CD4-positive, alpha-beta T cell treated with Interleukin-10 for 1 hour (primary cell): ENCODE results near the gene TRPC1.
A peak's percentile ranks its signal among the peaks of the same experiment; 100 is the strongest.

Experiments
- DNase-seq: peaks from one replicate; pipeline ENCODE4 v3.0.0-alpha.2; 2020

The TRPC1 gene

DNA sequence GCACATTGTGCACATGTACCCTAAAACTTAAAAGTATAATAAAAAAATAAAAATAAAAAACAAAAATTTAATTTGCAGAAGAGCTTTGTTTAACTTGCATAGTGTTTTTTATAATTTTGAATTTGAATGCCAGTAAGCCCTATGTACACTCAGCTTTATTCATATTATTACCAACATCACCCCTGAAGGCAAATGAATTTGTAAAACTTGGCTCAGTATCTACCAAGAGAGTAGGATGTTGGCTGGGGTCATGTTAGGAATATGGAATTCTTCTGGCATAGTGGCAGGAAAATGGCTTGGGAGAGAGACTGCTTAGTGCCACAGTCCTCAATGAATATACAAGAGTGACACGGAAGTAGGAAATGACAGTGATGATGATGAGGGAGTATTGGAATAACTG is 30.7 kb downstream of the TRPC1 start:
- no peak for DNase-seq

- DNase-seq = no peak
These were observed 44.5 kb downstream of the TRPC1 start for GRCh38 chr3:142768338-142768737.

DNA sequence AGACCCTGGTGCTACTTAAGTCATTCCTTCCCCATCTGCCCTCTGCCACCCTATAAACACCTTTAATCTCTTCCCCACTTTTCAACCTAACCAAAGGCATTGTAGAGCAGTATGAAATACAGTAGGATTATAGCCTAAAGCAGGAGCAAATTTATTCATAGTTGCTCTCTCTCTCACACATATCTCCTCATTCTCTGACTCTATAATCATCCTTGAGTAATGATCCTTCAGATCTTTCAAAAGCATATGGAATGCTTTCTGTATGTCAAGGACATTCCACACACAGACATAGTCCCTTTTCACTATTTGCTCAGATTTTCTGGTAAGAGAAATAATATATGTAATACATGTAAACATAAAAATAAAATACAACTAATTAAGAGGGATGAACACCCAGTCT is 54.1 kb downstream of the TRPC1 start:
- DNase-seq = no peak

GRCh38 chr3:142778541-142778940 is 54.7 kb downstream of the TRPC1 start:
- DNase-seq = no peak

DNA sequence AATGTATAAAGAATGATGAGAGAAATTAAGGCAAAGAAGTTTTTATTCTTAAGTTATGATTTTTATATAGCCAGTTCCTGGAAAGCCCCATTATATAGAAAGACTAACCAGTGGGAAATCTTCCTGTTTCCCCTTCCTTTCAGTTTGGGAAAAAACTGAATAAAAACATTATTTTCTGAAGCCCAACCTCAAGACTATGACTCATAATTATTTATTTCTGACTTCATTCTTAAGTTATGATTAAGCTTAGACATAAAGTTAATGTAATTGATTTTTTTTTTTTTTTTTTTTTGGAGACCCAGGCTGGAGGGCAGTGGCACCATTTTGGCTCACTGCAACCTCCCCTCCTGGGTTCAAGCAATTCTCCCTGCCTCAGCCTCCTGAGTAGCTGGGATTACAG is 55.8 kb downstream of the TRPC1 start:
- no peak for DNase-seq

GRCh38 chr3:142782616-142783015 is 58.8 kb downstream of the TRPC1 start:
- no peak for DNase-seq

DNA sequence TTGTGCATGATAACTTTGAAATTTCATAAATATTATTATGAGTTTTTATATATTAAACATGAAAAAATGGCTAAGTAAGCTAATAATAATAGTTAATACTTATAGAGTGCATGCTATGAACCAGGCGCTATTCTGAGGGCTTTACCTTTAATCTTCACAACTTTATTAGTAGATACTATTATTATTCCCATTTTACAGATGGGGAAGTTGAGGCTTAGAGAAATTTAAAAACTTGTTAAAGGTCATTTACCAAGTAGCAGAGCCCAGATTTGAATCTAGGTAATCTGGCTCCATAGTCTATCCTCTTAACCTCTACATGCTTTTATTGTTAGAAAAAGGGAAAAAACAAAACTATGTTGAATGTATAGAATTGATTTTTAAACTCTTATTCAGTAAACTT is 60.4 kb downstream of the TRPC1 start:
- DNase-seq = no peak

DNA sequence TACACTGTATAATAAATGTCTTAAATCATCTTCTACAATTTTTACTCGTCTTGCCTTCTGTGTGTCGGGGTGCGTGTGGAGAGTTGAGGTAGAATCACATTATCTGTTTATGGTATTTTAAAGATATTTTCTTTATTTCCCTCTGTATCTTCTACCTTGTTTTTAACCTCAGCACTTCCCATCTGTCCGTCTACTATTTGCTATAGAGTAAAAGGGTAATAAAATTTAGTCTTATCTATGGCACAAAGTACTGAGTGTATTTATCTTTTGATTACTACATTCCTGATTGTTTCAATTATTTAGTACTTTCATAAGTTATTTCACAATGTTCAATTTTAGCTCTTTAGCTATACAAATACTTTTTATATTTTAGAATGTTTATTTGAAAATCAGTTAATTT is 62.2 kb downstream of the TRPC1 start:
- no peak for DNase-seq

GRCh38 chr3:142787719-142788118 is 63.9 kb downstream of the TRPC1 start:
- DNase-seq = no peak

GRCh38 chr3:142794508-142794907 is 70.7 kb downstream of the TRPC1 start:
- DNase-seq = no peak

DNA sequence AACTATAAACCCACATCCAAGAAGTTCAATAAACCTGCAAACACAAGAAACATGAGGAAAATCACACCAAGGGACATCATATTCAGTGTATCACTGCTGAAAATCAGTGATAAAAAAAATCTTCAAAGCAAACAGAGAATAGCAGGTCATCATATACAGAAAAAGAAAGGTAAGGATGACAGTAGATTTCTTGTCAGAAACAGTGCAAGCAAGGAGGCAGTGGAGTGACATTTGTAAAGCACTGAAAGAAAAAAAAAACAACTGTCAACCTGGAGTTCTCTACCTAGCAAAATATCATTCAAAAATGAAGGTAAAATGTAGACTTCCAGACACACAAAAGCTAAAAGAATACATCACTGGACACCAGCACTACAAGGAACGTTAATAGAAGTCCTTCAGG is 71.5 kb downstream of the TRPC1 start:
- no peak for DNase-seq

GRCh38 chr3:142796823-142797222 is 73.0 kb downstream of the TRPC1 start:
- no peak for DNase-seq

- DNase-seq = no peak
These were observed 77.9 kb downstream of the TRPC1 start for GRCh38 chr3:142801746-142802145.

DNA sequence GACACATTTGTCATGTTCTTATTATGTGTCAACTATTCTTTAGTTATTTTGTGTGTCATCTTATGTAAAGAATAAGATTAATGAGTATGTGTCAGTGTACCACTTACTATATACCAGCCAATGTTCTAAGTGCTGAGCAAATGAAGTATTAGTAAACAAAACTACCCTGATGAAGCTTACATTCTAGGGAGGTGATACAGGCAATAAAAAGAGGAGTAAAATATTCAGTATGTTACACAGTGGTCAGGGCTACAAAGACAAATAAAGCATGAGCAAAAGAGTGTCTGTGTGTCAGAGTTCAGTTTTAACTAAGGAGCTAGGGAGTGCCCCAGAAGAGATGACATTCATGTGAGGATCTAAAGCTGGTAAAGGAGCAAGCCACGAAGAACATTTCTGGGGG is 79.1 kb downstream of the TRPC1 start:
- DNase-seq = no peak

DNA sequence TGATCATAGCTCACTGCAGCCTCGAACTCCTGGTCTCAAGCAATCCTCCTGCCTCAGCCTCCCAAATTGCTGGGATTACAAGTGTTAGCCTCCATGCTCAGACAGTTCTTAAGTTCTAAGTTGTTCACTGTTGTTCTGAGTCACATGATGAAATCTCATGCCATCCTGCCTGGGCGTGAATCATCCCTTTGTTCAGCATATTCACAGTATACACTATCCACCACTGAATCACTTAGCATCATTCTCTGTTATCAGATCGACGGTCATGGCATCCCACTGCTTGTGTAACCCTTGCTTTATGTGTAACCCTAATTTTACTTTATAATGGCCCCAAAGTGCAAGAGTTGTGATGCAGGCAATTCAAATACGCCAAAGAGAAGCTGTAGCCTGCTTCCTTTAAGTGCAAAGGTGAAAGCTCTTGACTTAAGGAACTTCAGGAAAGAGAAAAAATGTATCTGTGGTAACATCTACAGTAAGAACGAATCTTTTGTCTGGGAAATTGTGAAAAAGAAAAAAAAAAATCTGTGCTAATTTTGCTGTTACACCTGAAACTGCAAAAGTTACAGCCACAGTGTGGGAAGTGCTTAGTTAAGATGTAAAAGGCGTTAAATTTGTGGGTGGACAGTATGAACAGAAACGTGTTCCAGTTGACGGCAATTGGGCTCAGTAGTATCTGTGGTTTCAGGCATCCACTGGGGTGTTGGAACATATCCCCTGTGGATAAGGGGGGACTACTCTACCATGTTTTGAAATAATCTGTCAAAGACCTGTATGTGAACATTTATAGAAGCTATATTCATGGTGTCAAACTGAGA is 84.5 kb downstream of the TRPC1 start:
- no peak for DNase-seq

- DNase-seq = no peak
These were observed 85.4 kb downstream of the TRPC1 start for GRCh38 chr3:142809259-142809658.

- no peak for DNase-seq
These were observed 92.0 kb downstream of the TRPC1 start for GRCh38 chr3:142815803-142816202.

DNA sequence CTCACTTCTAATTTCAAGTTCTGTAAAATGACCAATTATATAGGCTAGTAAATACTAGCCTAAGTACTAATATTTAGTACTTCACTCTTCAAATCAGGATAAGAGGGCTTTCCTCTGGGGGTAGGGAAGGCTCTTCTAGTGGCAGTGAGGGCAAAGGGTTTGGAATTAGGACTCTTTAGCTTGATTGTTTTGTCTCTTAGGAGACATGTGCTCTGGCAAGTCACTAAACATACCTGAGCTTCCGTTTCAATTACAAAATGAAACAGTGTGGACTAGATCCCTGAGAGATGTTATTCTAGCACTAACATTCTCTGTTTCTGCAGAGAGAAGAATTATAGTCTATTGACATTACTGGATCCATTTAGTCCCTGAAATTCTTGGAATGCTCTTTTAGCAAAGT is 93.5 kb downstream of the TRPC1 start:
- DNase-seq = no peak

DNA sequence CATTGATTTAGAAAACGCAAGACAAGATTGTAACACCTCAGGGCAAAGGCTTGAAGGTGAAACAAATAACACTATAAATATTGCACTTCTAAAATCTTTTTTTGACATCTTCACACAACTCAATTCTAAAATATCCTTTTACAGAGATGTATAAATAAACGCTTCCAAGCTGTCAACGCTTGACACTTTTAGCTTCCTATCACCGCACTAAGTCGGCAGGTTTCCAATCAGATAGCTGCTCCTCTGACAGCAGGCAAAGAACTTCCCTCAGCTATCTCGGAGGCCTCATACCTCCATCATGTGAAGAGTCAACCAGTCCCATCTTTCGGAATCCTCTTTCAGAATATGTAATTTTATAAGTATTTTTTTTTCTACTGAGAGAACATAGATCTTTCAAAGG is 94.1 kb downstream of the TRPC1 start:
- DNase-seq = no peak

DNA sequence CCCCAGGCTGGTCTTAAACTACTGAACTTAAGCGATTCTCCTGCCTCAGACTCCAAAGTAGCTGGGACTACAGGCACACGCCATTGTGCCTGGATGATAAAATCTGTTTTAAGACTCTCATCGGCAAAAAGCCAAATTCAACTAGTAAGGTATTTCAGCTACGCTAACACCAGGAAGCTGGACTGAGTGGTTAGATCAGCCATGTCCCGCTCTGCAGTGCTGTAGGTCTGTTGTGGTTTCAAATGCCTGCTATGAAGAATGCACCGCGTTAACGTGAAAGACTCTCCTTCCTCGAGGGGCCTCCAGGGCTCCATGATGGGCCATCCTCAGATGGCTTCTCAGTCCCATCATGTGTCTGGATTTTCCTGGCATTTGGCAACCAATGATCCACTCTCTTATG is 94.8 kb downstream of the TRPC1 start:
- DNase-seq = no peak

DNA sequence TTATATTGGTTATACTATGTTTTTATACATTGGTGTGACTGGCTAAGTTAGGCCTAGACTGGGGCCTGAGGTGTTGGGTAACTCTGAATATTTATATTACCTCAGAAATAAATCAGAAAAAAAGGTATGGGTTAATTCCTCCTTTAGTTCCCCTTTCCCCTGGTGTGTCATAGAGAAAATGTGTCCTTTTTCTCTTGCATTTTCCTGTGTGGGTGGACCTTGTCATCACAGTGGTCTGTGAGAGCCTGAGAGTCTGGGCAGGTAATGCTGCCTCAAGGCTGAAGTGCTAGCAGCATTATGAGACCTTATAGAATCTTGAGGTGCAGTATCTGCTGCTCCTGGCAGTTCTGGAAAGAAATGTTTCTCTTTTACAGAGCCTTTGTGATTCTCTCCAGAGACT is 95.3 kb downstream of the TRPC1 start:
- DNase-seq = no peak

DNA sequence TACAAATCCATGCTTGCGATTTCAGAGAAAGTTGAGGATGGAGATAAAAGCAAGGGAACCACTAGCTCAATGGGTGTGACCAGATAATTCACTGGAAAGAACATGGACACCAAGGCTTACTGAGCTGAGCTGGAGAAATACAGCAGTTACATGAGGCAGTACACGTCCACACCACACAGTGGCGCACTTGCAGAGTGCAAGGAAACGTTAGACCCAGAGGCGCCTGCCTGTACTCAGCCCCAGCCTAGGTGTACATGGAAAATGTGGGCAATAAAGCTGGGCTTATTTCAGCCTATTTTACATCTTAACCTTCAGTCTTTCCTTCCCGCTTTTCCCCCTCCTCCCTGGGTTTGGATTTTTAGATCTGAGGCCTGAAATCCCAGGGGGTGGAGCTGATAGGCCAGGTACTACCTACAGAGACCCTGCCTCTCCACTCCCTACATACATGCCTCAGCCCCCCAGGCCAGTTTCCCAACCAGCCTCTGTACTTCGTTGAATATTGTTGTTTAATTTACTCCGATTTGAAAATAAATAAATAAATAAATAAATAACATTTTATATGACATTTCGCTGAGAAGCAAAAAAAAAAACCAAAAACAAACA is 105.0 kb downstream of the TRPC1 start:
- peak; percentile 50 for DNase-seq

DNA sequence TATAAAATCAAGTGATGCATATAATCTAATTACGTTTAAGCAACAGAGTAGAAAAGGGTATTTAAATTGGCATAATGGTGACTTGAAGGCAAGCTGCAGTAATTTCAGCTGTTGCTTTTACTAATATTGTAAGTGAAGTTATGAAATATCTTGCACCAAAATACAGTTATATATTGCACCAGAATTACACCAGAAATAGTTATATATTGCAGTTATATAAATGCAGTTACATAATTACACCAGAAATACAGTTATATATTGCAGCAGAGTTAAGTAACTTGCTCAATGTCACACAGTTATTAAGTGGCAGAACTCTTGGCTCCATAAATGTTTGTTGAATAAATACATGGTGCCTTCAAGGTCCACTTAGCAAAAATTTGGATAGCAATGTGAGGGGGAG is 113.7 kb downstream of the TRPC1 start:
- no peak for DNase-seq

DNA sequence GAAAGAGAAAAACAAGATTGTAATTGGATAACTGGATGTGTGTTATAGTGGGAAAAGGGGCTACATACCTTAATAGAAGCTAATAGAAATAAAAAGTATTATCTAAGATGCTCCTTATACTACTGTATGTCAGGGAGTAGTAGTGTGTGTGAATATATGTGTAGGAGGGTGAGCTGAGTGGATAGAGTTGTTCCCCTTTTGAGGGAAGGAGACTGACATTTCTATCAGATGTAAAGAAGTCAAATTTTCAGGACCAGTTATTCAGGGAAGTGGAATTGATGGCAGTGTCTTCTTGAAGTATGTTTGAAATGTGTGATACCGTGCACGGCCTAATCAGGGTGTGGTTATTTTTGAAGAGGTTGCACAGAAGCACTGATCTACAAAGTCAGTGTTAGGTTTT is 116.0 kb downstream of the TRPC1 start:
- DNase-seq = no peak
